Measurements from ENCODE around the gene CNTNAP1. TPM values are rescaled to one million over a fixed set of nuclear protein-coding genes. Genes with fewer than 3 reads are reported as not detected.
A peak's percentile ranks its signal among the peaks of the same experiment; 100 is the strongest.

Gene CNTNAP1
- total and polyA plus RNA-seq, 9 of the 15 experiments (the other 6 are each of a cell fraction or from before 2014, with no cell fraction given), result 0.10 to 1.8 (median 0.62) TPM

DNA sequence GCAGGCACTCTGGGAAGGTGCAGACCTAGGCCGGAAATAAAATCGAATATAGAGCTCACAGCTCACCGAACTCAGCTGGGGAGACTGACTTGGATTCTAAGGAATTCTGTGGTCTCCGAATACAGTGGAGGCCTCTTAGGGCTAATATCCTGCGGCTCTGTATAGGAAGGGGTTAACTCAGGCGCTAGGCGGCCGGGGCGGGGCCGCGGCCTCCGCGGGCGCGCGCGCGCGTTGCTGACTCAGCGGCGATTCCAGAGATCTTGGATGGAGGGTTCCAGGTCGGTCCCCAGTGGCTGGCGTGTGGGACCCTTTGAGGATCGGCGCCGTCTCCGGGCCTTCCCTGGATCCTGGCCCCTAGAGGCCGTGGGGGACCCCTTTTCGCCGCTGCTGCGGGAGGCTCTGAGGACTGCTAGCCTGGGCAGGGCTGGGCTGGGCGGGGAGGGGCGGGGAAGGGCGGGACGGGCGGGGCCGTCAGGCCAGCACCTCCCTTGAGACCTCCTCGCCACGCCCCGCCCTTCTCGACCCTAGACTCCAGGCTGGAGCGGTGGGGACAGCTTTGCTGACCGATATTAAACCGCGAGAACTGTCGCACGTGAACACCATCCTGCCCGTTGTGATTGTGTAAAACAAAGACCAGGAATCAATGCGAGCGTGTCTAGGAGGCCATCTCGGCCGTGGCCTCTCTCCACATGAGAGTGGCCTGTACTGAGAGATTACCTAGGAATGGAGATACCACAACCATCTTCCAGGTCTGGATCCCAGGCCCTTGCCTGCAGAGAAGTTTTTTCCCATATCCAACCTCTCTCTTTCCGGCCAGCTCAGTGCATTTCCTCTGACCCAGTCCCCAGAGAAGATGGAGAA is 4.2 kb upstream of the CNTNAP1 start (continued):
- TF ChIP-seq, protein P1, sequence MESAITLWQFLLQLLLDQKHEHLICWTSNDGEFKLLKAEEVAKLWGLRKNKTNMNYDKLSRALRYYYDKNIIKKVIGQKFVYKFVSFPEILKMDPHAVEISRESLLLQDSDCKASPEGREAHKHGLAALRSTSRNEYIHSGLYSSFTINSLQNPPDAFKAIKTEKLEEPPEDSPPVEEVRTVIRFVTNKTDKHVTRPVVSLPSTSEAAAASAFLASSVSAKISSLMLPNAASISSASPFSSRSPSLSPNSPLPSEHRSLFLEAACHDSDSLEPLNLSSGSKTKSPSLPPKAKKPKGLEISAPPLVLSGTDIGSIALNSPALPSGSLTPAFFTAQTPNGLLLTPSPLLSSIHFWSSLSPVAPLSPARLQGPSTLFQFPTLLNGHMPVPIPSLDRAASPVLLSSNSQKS (CRISPR knock-in tag; IDR thresholded peaks at IDR 0.05), result no peak
- TF ChIP-seq HIVEP1 (CRISPR knock-in tag; IDR thresholded peaks at IDR 0.05) (no peak), ZKSCAN3 (CRISPR knock-in tag; IDR thresholded peaks at IDR 0.05) (no peak), GATAD2B (IDR thresholded peaks at IDR 0.05; ENCODE audit: borderline replicate concordance) (0 out of 2 replicates have a peak, but pooled peaks have one; percentile 52), ZFX (CRISPR knock-in tag; IDR thresholded peaks at IDR 0.05) (peak; percentile 52), CHCHD3 (CRISPR knock-in tag; IDR thresholded peaks at IDR 0.05) (no peak), C11orf30 (IDR thresholded peaks at IDR 0.05; ENCODE audit: low read depth) (peak; percentile 97), ILK (tag; IDR thresholded peaks at IDR 0.05; ENCODE audit: borderline replicate concordance, low read depth) (no peak), MNT (conservative IDR thresholded peaks at IDR 0.05) (peak in 1 of 2 experiments; percentile 69), SIRT6 (IDR thresholded peaks at IDR 0.05; ENCODE audit: low read depth, low read length) (no peak), CHD4 (IDR thresholded peaks at IDR 0.05; ENCODE audit: insufficient read depth, insufficient replicate concordance, low read depth, low read length, poor library complexity, severe bottlenecking) (no peak), TCFL5 (CRISPR knock-in tag; conservative IDR thresholded peaks at IDR 0.05) (no peak), PATZ1 (CRISPR knock-in tag; IDR thresholded peaks at IDR 0.05; ENCODE audit: borderline replicate concordance) (no peak), NKRF (IDR thresholded peaks at IDR 0.05; ENCODE audit: borderline replicate concordance) (no peak)
- TF ChIP-seq, protein P2, sequence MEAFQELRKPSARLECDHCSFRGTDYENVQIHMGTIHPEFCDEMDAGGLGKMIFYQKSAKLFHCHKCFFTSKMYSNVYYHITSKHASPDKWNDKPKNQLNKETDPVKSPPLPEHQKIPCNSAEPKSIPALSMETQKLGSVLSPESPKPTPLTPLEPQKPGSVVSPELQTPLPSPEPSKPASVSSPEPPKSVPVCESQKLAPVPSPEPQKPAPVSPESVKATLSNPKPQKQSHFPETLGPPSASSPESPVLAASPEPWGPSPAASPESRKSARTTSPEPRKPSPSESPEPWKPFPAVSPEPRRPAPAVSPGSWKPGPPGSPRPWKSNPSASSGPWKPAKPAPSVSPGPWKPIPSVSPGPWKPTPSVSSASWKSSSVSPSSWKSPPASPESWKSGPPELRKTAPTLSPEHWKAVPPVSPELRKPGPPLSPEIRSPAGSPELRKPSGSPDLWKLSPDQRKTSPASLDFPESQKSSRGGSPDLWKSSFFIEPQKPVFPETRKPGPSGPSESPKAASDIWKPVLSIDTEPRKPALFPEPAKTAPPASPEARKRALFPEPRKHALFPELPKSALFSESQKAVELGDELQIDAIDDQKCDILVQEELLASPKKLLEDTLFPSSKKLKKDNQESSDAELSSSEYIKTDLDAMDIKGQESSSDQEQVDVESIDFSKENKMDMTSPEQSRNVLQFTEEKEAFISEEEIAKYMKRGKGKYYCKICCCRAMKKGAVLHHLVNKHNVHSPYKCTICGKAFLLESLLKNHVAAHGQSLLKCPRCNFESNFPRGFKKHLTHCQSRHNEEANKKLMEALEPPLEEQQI (IDR thresholded peaks at IDR 0.05), result no peak

Data from K562 (cell line).